Kidney epithelial cell (primary cell): Measurements from ENCODE around the gene STK4. TPM values are rescaled to one million over a fixed set of nuclear protein-coding genes. Genes with fewer than 3 reads are reported as not detected.

Source experiments
- DNase-seq: peaks from one replicate; pipeline ENCODE4 v3.0.0-alpha.2; 2010; ENCODE audit warnings: low read depth
- H3K27me3 ChIP-seq: 2 replicates; pipeline ENCODE4 v1.6.0; 2011; ENCODE audit warnings: low read length; ENCODE audit not compliant: control insufficient read depth, insufficient read depth
- H3K36me3 ChIP-seq: 2 replicates; pipeline ENCODE4 v1.5.1; 2011; ENCODE audit warnings: low read length; ENCODE audit not compliant: control insufficient read depth, insufficient read depth
- H3K4me3 ChIP-seq: 2 replicates; pipeline ENCODE4 v1.5.1; 2011; ENCODE audit warnings: low read depth, mild to moderate bottlenecking, control low read depth, low read length
- CTCF ChIP-seq: IDR thresholded peaks from 2 replicates; pipeline ENCODE4 v1.5.1; 2011; ENCODE audit warnings: mild to moderate bottlenecking, moderate library complexity, low read length, control low read depth, inconsistent platforms; ENCODE audit not compliant: insufficient read depth, poor library complexity, severe bottlenecking
- total RNA-seq: library from RNA; depleted of rRNA; stranded (reverse); fragments of >200 nt; gene quantifications from 2 replicates; pipeline ENCODE4 v1.2.3, GENCODE V29; 2015

STK4 gene
- total RNA-seq, 1 donor from 2014 or later, result 27.1 TPM

- Histone ChIP-seq H3K4me3 (no peak overlapping the region), H3K36me3 (no peaks in the 10 kb centered on the region), H3K27me3 (no peaks in the 10 kb centered on the region)
- no peak for DNase-seq
- no peak for TF ChIP-seq CTCF
Measured at GRCh38 chr20:45115386-45115774, 149.1 kb downstream of the STK4 start.

GRCh38 chr20:45115829-45116228 lies 149.5 kb downstream of the STK4 start:
- Histone ChIP-seq H3K36me3 (no peaks in the 10 kb centered on the region), H3K27me3 (no peaks in the 10 kb centered on the region), H3K4me3 (no peak overlapping the region)
- DNase-seq, result no peak
- no peak for TF ChIP-seq CTCF

- DNase-seq, result no peak
- no peaks in the 10 kb centered on the region for H3K36me3 ChIP-seq
- H3K4me3 ChIP-seq, result no peak overlapping the region
- no peaks in the 10 kb centered on the region for H3K27me3 ChIP-seq
- TF ChIP-seq CTCF, result no peak
Measured at GRCh38 chr20:45117581-45117980, 151.3 kb downstream of the STK4 start.

- DNase-seq, result no peak
- Histone ChIP-seq H3K4me3 (no peak overlapping the region), H3K27me3 (no peaks in the 10 kb centered on the region), H3K36me3 (no peaks in the 10 kb centered on the region)
- TF ChIP-seq CTCF, result peak; percentile 17
Measured at GRCh38 chr20:45118028-45118427, 151.7 kb downstream of the STK4 start.

- H3K36me3 ChIP-seq, result no peaks in the 10 kb centered on the region
- DNase-seq, result no peak
- no peak for TF ChIP-seq CTCF
- no peak overlapping the region for H3K4me3 ChIP-seq
- H3K27me3 ChIP-seq, result no peaks in the 10 kb centered on the region
Measured at GRCh38 chr20:45119556-45120266, 153.4 kb downstream of the STK4 start.

- H3K4me3 ChIP-seq, result no peak overlapping the region
- TF ChIP-seq CTCF, result no peak
- no peaks in the 10 kb centered on the region for H3K36me3 ChIP-seq
- no peaks in the 10 kb centered on the region for H3K27me3 ChIP-seq
- DNase-seq, result no peak
Measured at GRCh38 chr20:45121388-45121787, 155.1 kb downstream of the STK4 start.
